HepG2 (cell line): ENCODE measurements around the gene PRKN. TPM values are rescaled to one million over a fixed set of nuclear protein-coding genes. Genes with fewer than 3 reads are reported as not detected.
A peak's percentile ranks its signal among the peaks of the same experiment; 100 is the strongest.

Experiments used
- FOXK1 ChIP-seq: sonication (generic); formaldehyde crosslinking; IDR thresholded peaks from 2 replicates; pipeline ENCODE4 v1.4.0; 2020; ENCODE audit warnings: low read depth, missing genetic modification reagents, borderline replicate concordance
- GTF3A ChIP-seq: sonication (generic); formaldehyde crosslinking; conservative IDR thresholded peaks from 2 replicates; pipeline ENCODE4 v1.4.0; 2020; ENCODE audit warnings: mild to moderate bottlenecking, missing genetic modification reagents
- MED1 ChIP-seq: sonication (generic); formaldehyde crosslinking; IDR thresholded peaks from 2 replicates; pipeline ENCODE4 v1.4.0; 2020; ENCODE audit warnings: missing genetic modification reagents
- MTA1 ChIP-seq: sonication (generic); formaldehyde crosslinking; IDR thresholded peaks from 2 replicates; pipeline ENCODE4 v1.4.0; 2020; ENCODE audit warnings: missing genetic modification reagents, mild to moderate bottlenecking, borderline replicate concordance
- NR2F6 ChIP-seq, 2 experiments: IDR thresholded peaks; 2 replicates each; pipeline ENCODE4 v1.6.1; 2016; ENCODE audit warnings: antibody characterized with exemption in 1 of 2, mild to moderate bottlenecking in 1 of 2
- RXRB ChIP-seq: IDR thresholded peaks from 2 replicates; pipeline ENCODE4 v1.6.1; 2016; ENCODE audit warnings: borderline replicate concordance, missing genetic modification reagents, missing compliant biosample characterization
- XRCC5 ChIP-seq: fragments of 200-400 bp; formaldehyde crosslinking; optimal IDR thresholded peaks from 2 replicates; pipeline ENCODE3; 2017; ENCODE audit warnings: mild to moderate bottlenecking, low read length
- ZBTB21 ChIP-seq: sonication (generic); formaldehyde crosslinking; IDR thresholded peaks from 2 replicates; pipeline ENCODE4 v1.4.0; 2020; ENCODE audit warnings: missing genetic modification reagents
- ZEB1 ChIP-seq: IDR thresholded peaks from 2 replicates; pipeline ENCODE4 v1.6.1; 2012; ENCODE audit warnings: mild to moderate bottlenecking, low read depth, inconsistent platforms; ENCODE audit not compliant: insufficient replicate concordance
- ZNF230 ChIP-seq: sonication (generic); formaldehyde crosslinking; IDR thresholded peaks from 2 replicates; pipeline ENCODE4 v1.4.0; 2020; ENCODE audit warnings: mild to moderate bottlenecking, missing genetic modification reagents
- ZNF430 ChIP-seq: sonication (generic); formaldehyde crosslinking; IDR thresholded peaks from 2 replicates; pipeline ENCODE4 v1.9.0; 2021; ENCODE audit warnings: mild to moderate bottlenecking, missing genetic modification reagents
- ZNF790 ChIP-seq: sonication (generic); formaldehyde crosslinking; IDR thresholded peaks from 2 replicates; pipeline ENCODE4 v1.8.0; 2022; ENCODE audit warnings: missing genetic modification reagents, mild to moderate bottlenecking, borderline replicate concordance
- polyA plus RNA-seq, 8 experiments: library from polyadenylated mRNA; depleted of rRNA in 3 of 8; stranded (reverse) in 7 of 8; unstranded in 1 of 8; fragments of >200 nt; fragmentation: Illumina TruSeq in 4 of 8; extraction: Trizol in 4 of 8; gene quantifications; 2 replicates each; pipeline versions ENCODE4 v1.2.1 to v1.2.3, GENCODE V29; 2011 to 2016; ENCODE audit warnings: low read depth in 4 of 8, missing spikeins in 1 of 8, mixed read lengths in 1 of 8; ENCODE audit not compliant: insufficient read depth in 1 of 8
- total RNA-seq, 5 experiments: library from RNA; depleted of rRNA; stranded (reverse); fragments of >200 nt; fragmentation: Illumina TruSeq; extraction: Trizol; gene quantifications; 2 replicates each; pipeline ENCODE4 v1.2.3, GENCODE V29; 2016; ENCODE audit warnings: low read depth in 1 of 5
- TF ChIP-seq, protein P1 (sequence below): sonication (generic); formaldehyde crosslinking; conservative IDR thresholded peaks from 2 replicates; pipeline ENCODE4 v1.4.0; 2020; ENCODE audit warnings: mild to moderate bottlenecking, missing genetic modification reagents, moderate library complexity
- TF ChIP-seq, protein P2 (sequence below): sonication (generic); formaldehyde crosslinking; conservative IDR thresholded peaks from 2 replicates; pipeline ENCODE4 v1.4.0; 2020; ENCODE audit warnings: missing genetic modification reagents
- TF ChIP-seq, protein P3 (sequence below): sonication (generic); formaldehyde crosslinking; IDR thresholded peaks from 2 replicates; pipeline ENCODE4 v1.4.0; 2020; ENCODE audit warnings: missing genetic modification reagents, borderline replicate concordance
- TF ChIP-seq, protein P4 (sequence below): IDR thresholded peaks from 2 replicates; pipeline ENCODE4 v1.6.1; 2016; ENCODE audit warnings: low read depth

PRKN gene
- total and polyA plus RNA-seq, 2 of the 13 experiments (the other 11 are each of a cell fraction or from before 2014, with no cell fraction given): 0.31 to 0.44 TPM

DNA sequence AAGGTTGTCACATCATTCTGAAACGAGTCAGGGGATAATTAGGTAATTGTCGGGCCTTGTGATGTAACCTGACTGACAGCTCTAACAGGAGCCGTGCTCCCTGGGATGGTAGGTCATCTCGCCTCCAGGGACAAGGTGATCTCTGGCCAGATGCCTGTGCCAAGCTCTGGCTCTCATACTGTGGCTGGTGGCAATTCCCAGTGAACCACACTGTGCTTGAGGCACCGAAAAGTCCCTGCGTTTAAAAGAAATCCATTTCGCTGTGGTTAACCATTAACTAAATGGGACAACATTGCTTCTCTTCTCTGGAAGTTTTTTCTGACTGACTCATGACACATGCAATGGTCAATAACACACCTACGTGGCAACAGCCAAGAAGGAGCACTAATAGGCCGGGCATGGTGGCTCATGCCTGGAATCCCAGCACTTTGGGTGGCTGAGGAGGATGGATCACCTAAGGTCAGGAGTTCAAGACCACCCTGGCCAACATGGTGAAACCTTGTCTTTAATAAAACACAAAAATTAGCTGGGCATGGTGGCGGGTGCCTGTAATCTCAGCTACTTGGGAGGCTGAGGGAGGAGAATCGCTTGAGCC lies 669.2 kb downstream of the PRKN start (continued):
- TF ChIP-seq, protein P1, sequence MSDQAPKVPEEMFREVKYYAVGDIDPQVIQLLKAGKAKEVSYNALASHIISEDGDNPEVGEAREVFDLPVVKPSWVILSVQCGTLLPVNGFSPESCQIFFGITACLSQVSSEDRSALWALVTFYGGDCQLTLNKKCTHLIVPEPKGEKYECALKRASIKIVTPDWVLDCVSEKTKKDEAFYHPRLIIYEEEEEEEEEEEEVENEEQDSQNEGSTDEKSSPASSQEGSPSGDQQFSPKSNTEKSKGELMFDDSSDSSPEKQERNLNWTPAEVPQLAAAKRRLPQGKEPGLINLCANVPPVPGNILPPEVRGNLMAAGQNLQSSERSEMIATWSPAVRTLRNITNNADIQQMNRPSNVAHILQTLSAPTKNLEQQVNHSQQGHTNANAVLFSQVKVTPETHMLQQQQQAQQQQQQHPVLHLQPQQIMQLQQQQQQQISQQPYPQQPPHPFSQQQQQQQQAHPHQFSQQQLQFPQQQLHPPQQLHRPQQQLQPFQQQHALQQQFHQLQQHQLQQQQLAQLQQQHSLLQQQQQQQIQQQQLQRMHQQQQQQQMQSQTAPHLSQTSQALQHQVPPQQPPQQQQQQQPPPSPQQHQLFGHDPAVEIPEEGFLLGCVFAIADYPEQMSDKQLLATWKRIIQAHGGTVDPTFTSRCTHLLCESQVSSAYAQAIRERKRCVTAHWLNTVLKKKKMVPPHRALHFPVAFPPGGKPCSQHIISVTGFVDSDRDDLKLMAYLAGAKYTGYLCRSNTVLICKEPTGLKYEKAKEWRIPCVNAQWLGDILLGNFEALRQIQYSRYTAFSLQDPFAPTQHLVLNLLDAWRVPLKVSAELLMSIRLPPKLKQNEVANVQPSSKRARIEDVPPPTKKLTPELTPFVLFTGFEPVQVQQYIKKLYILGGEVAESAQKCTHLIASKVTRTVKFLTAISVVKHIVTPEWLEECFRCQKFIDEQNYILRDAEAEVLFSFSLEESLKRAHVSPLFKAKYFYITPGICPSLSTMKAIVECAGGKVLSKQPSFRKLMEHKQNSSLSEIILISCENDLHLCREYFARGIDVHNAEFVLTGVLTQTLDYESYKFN (CRISPR knock-in tag): peak; percentile 94
- TF ChIP-seq MTA1 (CRISPR knock-in tag) (0 out of 2 replicates have a peak, but pooled peaks have one; percentile 40), NR2F6 (IDR thresholded peaks at IDR 0.05) (peak; percentile 49; the same call in 1 of the 2 replicates), NR2F6 (CRISPR knock-in tag; IDR thresholded peaks at IDR 0.05) (peak; percentile 72), GTF3A (0 out of 2 replicates have a peak, but pooled peaks have one; percentile 31), ZEB1 (peak; percentile 31), ZNF430 (CRISPR knock-in tag) (no peak), XRCC5 (peak; percentile 42), MED1 (peak; percentile 30; the same call in 1 of the 2 replicates), ZNF790 (CRISPR knock-in tag) (0 out of 2 replicates have a peak, but pooled peaks have one; percentile 47), FOXK1 (CRISPR knock-in tag) (peak; percentile 93), RXRB (CRISPR knock-in tag) (peak; percentile 77), ZNF230 (CRISPR knock-in tag) (0 out of 2 replicates have a peak, but pooled peaks have one; percentile 26), ZBTB21 (CRISPR knock-in tag) (peak; percentile 64)
- TF ChIP-seq, protein P2, sequence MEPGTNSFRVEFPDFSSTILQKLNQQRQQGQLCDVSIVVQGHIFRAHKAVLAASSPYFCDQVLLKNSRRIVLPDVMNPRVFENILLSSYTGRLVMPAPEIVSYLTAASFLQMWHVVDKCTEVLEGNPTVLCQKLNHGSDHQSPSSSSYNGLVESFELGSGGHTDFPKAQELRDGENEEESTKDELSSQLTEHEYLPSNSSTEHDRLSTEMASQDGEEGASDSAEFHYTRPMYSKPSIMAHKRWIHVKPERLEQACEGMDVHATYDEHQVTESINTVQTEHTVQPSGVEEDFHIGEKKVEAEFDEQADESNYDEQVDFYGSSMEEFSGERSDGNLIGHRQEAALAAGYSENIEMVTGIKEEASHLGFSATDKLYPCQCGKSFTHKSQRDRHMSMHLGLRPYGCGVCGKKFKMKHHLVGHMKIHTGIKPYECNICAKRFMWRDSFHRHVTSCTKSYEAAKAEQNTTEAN (CRISPR knock-in tag): no peak
- TF ChIP-seq, protein P3, sequence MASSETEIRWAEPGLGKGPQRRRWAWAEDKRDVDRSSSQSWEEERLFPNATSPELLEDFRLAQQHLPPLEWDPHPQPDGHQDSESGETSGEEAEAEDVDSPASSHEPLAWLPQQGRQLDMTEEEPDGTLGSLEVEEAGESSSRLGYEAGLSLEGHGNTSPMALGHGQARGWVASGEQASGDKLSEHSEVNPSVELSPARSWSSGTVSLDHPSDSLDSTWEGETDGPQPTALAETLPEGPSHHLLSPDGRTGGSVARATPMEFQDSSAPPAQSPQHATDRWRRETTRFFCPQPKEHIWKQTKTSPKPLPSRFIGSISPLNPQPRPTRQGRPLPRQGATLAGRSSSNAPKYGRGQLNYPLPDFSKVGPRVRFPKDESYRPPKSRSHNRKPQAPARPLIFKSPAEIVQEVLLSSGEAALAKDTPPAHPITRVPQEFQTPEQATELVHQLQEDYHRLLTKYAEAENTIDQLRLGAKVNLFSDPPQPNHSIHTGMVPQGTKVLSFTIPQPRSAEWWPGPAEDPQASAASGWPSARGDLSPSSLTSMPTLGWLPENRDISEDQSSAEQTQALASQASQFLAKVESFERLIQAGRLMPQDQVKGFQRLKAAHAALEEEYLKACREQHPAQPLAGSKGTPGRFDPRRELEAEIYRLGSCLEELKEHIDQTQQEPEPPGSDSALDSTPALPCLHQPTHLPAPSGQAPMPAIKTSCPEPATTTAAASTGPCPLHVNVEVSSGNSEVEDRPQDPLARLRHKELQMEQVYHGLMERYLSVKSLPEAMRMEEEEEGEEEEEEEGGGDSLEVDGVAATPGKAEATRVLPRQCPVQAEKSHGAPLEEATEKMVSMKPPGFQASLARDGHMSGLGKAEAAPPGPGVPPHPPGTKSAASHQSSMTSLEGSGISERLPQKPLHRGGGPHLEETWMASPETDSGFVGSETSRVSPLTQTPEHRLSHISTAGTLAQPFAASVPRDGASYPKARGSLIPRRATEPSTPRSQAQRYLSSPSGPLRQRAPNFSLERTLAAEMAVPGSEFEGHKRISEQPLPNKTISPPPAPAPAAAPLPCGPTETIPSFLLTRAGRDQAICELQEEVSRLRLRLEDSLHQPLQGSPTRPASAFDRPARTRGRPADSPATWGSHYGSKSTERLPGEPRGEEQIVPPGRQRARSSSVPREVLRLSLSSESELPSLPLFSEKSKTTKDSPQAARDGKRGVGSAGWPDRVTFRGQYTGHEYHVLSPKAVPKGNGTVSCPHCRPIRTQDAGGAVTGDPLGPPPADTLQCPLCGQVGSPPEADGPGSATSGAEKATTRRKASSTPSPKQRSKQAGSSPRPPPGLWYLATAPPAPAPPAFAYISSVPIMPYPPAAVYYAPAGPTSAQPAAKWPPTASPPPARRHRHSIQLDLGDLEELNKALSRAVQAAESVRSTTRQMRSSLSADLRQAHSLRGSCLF (CRISPR knock-in tag): no peak
- TF ChIP-seq, protein P4, sequence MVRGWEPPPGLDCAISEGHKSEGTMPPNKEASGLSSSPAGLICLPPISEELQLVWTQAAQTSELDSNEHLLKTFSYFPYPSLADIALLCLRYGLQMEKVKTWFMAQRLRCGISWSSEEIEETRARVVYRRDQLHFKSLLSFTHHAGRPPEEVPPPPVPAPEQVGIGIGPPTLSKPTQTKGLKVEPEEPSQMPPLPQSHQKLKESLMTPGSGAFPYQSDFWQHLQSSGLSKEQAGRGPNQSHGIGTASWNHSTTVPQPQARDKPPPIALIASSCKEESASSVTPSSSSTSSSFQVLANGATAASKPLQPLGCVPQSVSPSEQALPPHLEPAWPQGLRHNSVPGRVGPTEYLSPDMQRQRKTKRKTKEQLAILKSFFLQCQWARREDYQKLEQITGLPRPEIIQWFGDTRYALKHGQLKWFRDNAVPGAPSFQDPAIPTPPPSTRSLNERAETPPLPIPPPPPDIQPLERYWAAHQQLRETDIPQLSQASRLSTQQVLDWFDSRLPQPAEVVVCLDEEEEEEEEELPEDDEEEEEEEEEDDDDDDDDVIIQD (CRISPR knock-in tag): peak; percentile 97
